ENCODE data around the gene CDH4. TPM values are rescaled to one million over a fixed set of nuclear protein-coding genes. Genes with fewer than 3 reads are reported as not detected.

Gene CDH4
- total RNA-seq, 1 donor from 2014 or later = not detected

DNA sequence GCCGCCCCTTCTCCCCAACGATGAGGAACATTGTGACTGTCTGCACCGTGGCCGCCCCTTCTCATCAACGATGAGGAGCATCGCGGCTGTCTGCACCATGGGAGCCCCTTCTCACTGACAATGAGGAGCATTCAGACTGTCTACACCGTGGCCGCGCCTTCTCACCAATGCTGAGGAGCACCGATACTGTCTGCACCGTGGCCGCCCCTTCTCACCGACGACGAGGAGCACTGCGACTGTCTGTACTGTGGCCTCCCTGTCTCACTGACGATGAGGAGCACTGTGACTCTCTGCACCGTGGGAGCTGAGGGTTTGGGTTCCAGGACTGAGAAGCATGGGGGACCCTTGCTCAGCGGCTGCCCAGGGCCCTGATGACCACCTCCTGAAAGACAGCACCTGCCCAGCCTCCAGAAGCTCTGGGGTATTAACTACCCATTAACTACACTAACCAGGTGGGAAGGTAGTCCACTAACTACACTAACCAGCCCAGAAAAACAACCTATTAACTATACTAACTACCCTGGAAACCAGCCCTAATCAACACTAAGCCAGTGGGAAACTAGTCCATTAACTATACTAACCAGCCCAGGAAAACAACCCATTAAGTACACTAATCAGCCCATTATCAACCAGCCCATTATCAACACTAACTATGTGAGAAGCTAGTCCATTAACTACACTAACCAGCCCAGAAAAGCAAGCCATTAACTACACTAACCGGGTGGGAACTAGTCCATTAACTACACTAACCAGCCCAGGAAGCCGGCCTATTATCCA, 696.7 kb downstream of the CDH4 start:
- H3K4me1 ChIP-seq = no peaks in the 10 kb centered on the region
- TF ChIP-seq CTCF (IDR thresholded peaks at IDR 0.05) = no peak
- H3K9me3 ChIP-seq = no peaks in the 10 kb centered on the region
- no peak for DNase-seq (ENCODE audit: low spot score in 2 of 2)
- H3K27me3 ChIP-seq = no peaks in the 10 kb centered on the region
- H3K4me3 ChIP-seq = no peak overlapping the region
- H3K27ac ChIP-seq = no peak overlapping the region
- intact Hi-C loops (cut with DNase I) = no loop called here
- H3K36me3 ChIP-seq = no peaks in the 10 kb centered on the region

DNA sequence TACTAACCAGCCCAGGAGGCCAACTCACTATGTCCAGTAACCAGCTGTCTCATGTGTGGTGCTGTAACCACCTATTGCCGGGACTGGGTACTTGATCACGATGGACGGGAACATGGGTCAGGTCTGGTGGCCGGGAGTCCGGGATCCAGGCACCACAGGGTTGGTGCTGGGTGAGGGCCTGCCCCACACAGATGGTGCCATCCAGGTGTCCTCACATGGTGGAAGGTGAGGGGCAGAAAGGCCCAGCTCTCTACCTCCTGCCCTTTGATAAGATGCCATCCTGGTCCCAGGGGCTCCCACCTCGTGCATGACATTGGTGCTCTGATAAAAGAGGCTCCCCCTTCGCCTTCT, 697.3 kb downstream of the CDH4 start:
- Histone ChIP-seq H3K27ac (no peak overlapping the region), H3K4me3 (no peak overlapping the region), H3K9me3 (no peaks in the 10 kb centered on the region), H3K4me1 (no peaks in the 10 kb centered on the region), H3K36me3 (no peaks in the 10 kb centered on the region), H3K27me3 (no peaks in the 10 kb centered on the region)
- no peak for TF ChIP-seq CTCF (IDR thresholded peaks at IDR 0.05)
- intact Hi-C loops (cut with DNase I) = no loop called here
- DNase-seq (ENCODE audit: low spot score in 2 of 2) = no peak

GRCh38 chr20:61949714-61950640, 697.9 kb downstream of the CDH4 start:
- peak in 1 of 2 donors; percentile 46 for DNase-seq (ENCODE audit: low spot score in 2 of 2)
- Histone ChIP-seq H3K4me1 (no peaks in the 10 kb centered on the region), H3K27me3 (no peaks in the 10 kb centered on the region), H3K4me3 (no peak overlapping the region), H3K9me3 (no peaks in the 10 kb centered on the region), H3K36me3 (no peaks in the 10 kb centered on the region), H3K27ac (no peak overlapping the region)
- intact Hi-C loops (cut with DNase I) = no loop called here
- no peak for TF ChIP-seq CTCF (IDR thresholded peaks at IDR 0.05)

GRCh38 chr20:61950641-61951071, 698.6 kb downstream of the CDH4 start:
- no peaks in the 10 kb centered on the region for H3K36me3 ChIP-seq
- no peak overlapping the region for H3K4me3 ChIP-seq
- no peak overlapping the region for H3K27ac ChIP-seq
- no peaks in the 10 kb centered on the region for H3K9me3 ChIP-seq
- TF ChIP-seq CTCF (IDR thresholded peaks at IDR 0.05) = no peak
- intact Hi-C loops (cut with DNase I) = no loop called here
- H3K27me3 ChIP-seq = no peaks in the 10 kb centered on the region
- DNase-seq (ENCODE audit: low spot score in 2 of 2) = peak in 1 of 2 donors; percentile 39
- H3K4me1 ChIP-seq = no peaks in the 10 kb centered on the region

- TF ChIP-seq CTCF (IDR thresholded peaks at IDR 0.05) = no peak
- intact Hi-C loops (cut with DNase I) = no loop called here
- Histone ChIP-seq H3K27me3 (no peaks in the 10 kb centered on the region), H3K9me3 (no peaks in the 10 kb centered on the region), H3K36me3 (no peaks in the 10 kb centered on the region), H3K4me1 (no peaks in the 10 kb centered on the region), H3K27ac (no peak overlapping the region), H3K4me3 (no peak overlapping the region)
- peak in 1 of 2 donors; percentile 37 for DNase-seq (ENCODE audit: low spot score in 2 of 2)
Measured at GRCh38 chr20:61951695-61952533, 699.9 kb downstream of the CDH4 start.
